Left hindlimb (tissue), 1 donor: ENCODE data around the gene MASTL.

Source experiments
- DNase-seq: peaks from one replicate; pipeline ENCODE4 v3.0.0-alpha.2; 2018

Gene MASTL

DNA sequence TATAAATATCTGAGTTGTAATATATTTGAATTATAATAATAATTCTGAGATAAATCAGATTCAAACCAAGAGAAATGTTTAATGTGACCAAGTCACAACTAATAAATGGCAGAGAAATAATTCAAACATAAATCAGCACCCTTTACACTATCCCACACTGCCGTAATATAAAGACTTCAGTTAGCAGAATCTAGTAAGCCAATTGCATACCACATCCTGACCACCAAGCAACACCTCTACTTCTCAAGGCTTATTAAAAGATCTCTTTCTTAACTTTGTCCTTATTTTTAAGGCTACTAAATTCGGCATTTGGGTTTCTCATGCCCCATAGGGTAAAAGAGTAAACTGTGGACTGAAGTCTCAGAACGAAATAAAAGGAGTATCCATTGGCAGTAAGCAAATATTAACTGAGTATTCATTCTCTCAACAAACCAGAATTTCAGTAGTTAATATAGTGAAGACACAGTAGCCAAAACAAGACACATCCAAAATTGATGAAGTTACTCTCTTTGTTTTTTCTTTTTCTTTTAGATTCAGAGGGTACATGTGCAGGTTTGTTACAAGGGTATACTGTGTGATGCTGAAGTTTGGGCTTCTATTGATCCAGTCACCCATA lies 70.6 kb downstream of the MASTL start:
- no peak for DNase-seq

DNA sequence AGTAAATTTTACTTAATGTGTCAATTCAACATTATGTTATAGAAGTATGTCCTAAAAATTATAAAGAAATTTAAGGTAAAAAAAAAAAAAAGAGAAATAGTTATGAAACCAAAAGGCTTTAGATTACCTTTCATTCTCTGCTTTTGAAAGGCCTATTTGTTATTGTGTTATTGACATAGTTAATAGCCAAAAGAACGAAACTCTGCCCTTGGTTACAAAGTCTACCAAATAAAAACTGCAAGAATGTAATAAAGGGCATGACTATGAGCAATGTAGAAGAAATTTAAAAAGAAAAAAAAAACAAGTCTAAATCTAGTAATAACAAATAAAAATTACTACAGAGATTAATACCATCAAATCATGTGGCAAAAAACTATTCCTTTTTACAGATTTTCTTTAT lies 74.9 kb downstream of the MASTL start:
- DNase-seq: no peak

DNA sequence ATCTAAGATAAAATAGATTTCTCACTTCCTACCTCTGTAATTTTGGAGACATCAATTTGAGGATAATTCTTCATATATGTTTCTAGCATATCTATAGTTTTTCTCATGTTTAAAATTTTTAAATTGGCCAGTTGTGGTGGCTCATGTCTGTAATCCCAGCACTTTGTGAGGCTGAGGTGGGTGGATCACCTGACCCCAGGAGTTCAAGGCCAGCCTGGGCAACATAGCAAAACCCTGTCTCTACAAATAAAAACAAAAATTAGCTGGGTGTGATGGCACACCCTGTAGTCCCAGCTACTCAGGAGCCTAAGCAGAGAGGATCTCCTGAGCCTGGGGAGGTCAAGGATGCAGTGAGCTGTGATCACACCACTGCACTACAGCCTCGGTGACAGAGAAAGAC lies 80.6 kb downstream of the MASTL start:
- DNase-seq: no peak
